ENCODE results near the gene NME4. TPM values are rescaled to one million over a fixed set of nuclear protein-coding genes. Genes with fewer than 3 reads are reported as not detected.

NME4 gene
- total and polyA plus RNA-seq, 10 of the 15 experiments (the other 5 are each of a cell fraction or from before 2014, with no cell fraction given) = 11.0 to 235 (median 97.7) TPM

DNA sequence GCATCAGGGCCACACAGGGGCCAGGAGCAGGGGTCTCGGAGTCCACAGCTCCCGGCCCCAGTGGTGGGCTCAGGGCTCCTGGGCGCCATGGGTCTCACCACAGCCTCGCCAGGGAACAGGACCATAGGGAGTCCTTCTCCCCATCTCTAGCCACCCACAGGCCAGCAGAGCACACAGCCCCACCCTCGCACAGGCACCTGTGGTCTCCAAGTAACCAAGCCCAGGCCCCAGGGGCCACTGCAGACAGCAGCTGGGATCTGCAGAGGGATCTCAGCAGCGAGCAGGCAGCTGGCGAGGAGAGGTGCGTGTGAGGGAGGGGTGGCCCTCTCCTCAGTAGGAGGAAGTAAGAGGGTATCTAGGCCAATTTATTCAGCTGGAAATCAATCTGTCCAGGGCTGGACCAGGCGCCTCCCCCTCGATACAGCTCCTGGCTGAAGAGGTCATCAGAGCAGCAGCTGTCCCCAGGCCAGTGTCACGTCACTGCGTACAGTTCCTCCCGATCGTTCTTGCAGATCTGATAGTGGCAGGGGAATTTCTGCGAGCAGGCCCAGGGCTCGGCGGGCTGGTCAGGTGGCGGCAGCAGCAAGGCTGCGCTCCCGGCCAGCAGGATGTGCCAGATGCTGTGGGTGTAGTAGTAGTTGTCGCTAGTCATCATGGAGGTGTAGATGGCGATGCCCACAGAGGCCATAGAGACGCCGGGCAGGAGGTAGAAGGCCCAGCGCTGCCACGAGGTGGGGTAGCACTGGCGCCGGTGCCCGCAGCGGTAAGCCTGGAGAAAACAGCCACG is 25.3 kb upstream of the NME4 start:
- ATAC-seq = no peak
- intact Hi-C loops (cut with micrococcal nuclease; ENCODE audit: unreplicated experiment) = no loop called here
- Histone ChIP-seq H4K20me1 (ENCODE audit: control insufficient read depth, insufficient read depth) (no peaks in the 10 kb centered on the region), H3K4me1 (ENCODE audit: control insufficient read depth, insufficient read depth, low read length) (peaks cover 4% of the 10 kb centered on the region; the same call in 1 of the 2 replicates), H3K27me3 (replicated peaks in 1 of 2; ENCODE audit: control insufficient read depth in 2 of 2, insufficient read depth in 2 of 2, low read length in 1 of 2) (no peaks in the 10 kb centered on the region), H3K4me2 (ENCODE audit: control insufficient read depth, insufficient read depth) (no peak overlapping the region), H3K79me2 (ENCODE audit: control insufficient read depth, insufficient read depth, low read length) (peaks cover 4% of the 10 kb centered on the region), H3K36me3 (ENCODE audit: control insufficient read depth in 2 of 2, insufficient read depth in 2 of 2, low read length in 1 of 2) (peaks cover 5 to 21% of the 10 kb centered on the region in 2 experiments; a peak in 3 of 4 replicates), H3K4me3 (no peak overlapping the region), H3K9ac (ENCODE audit: control insufficient read depth, insufficient read depth, low read length) (no peak overlapping the region), H3K9me3 (replicated peaks; ENCODE audit: control insufficient read depth, insufficient read depth, low read length) (no peaks in the 10 kb centered on the region), H2AFZ (ENCODE audit: control insufficient read depth, low read depth, low read length) (no peak overlapping the region), H3K27ac (ENCODE audit: control insufficient read depth, insufficient read depth) (no peak overlapping the region)
- DNase-seq (ENCODE audit: low read depth, low spot score) = no peak
- POLR2A ChIA-PET = interaction anchor here (0.5 to 3.0 kb wide), 4 partner anchors 10 to 154 kb away, joined by 4 to 22 read pairs (median 7); partner anchors contain the start of genes AXIN1 and PGAP6
- BruUV-seq (replicated peaks) = no TSS peak
- in situ Hi-C loops (cut with MboI) = no loop called here
- no peak for FAIRE-seq
- WGBS (ENCODE audit: insufficient coverage, insufficient replicate concordance, low lambda C conversion rate, missing lambda C conversion rate) = 91% methylated on average over 31 of the region's 31 CpGs
- RAD21 ChIA-PET (ENCODE audit: unreplicated experiment) = no interaction called here
- no peak for TF ChIP-seq STAT3 (IDR thresholded peaks at IDR 0.05; ENCODE audit: low read depth, low read length)
- TF ChIP-seq MEF2A (IDR thresholded peaks at IDR 0.05; ENCODE audit: insufficient read depth, low read depth, low read length) = no peak
- no peak for TF ChIP-seq MEF2B (IDR thresholded peaks at IDR 0.05; ENCODE audit: partially characterized antibody, poor library complexity, severe bottlenecking)
- no peak for TF ChIP-seq NFYA (IDR thresholded peaks at IDR 0.05; ENCODE audit: borderline replicate concordance, low read depth, low read length)
- TF ChIP-seq, protein P1, sequence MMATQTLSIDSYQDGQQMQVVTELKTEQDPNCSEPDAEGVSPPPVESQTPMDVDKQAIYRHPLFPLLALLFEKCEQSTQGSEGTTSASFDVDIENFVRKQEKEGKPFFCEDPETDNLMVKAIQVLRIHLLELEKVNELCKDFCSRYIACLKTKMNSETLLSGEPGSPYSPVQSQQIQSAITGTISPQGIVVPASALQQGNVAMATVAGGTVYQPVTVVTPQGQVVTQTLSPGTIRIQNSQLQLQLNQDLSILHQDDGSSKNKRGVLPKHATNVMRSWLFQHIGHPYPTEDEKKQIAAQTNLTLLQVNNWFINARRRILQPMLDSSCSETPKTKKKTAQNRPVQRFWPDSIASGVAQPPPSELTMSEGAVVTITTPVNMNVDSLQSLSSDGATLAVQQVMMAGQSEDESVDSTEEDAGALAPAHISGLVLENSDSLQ (IDR thresholded peaks at IDR 0.05) = no peak
- SMC1A ChIA-PET (ENCODE audit: uncharacterized antibody, unreplicated experiment) = interaction anchor here (0.6 to 1.4 kb wide), 2 partner anchors 8 to 27 kb away, joined by 3 to 6 read pairs; no protein-coding TSS in a partner anchor
- CTCF ChIA-PET = no interaction called here
